NCI-H1105 (cell line): ENCODE data around the gene GLCCI1.

ENCODE experiments used
- DNase-seq: peaks from one replicate; lab custom pipeline; 2025; lab: John Stamatoyannopoulos, UW

Gene GLCCI1

DNA sequence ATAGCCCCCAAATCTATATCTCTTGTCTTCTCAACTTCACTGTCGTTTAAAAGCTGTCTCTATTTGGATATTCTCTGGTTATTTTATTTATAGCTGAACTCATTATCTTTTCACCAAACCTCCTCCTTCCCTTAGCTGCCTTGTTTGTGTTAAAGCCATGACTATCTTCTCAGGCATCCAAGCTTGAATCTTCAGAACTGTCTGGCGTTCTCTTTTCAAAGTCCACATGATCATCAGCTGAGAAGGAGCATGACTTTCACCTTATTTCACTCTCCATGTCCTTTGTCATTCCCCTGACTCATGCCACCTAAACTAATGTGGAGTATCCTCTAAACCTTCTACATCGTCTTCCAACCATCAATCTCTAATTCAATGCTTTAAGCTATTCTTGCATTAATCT, 5.7 kb upstream of the GLCCI1 start:
- no peak for DNase-seq

DNA sequence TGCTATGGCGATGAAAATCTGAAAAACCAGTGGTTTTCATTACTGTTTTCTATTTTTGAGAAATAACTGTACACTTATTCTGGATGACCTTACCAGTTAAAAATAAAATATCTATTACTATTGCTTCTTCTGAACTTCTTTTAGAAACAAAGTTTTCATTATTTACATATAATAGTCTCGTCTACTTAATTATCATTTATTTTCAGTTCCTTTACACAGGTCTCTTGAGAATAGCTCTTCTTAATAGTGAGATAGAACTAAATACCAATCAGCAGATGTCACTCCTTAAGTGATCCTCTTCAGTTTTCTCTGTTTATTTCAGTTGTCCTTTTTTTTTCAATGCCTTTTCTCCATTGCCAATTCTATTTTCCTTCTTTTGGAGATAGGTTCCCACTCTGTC, 4.3 kb upstream of the GLCCI1 start:
- DNase-seq = no peak

DNA sequence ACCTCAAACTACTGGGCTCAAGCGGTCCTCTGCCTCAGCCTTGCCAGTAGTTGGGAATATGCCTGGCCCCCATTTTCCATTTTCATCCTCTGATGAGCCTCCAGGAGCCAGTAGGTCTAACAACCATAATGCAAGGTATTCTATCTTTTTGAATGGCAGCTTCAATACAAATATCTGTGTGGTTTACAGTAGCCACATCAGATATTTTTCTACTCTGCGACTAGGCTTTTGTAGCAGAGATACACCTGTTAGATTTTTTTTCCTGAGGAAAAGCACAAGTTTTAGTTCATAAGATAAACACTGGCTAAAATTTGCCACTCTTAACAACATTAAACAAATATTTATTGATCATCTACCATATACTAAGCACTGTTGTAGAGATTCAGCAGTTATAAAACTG, 3.9 kb upstream of the GLCCI1 start:
- no peak for DNase-seq

- DNase-seq = no peak
Observed at GRCh38 chr7:7965301-7965700, 3.3 kb upstream of the GLCCI1 start.

DNA sequence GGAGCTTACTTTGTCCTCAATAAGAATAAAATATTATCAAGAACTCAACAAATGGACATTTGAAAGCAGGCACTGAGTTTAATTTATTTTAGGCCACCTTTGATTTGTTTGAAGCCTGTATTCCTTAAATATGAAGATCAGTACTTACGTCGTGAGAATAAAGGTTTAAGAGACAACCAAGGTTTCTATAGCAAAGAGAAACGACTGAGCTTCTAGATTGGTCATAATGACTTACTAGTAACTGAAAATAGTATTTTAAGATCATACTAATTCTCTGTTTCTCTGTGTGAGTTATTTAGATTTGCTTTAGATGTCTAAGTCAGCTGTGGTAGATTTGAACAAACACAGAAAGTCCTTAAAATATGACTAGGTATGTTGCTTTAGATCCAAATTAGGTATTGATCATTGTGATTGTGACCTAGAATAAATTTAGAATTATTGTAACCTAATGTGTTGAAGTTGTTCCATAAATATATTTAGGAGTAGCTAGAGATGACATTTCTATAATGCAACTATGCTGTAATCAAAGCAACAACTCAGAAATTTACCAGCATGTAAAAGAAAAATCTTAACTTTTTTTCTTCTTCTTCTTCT, 2.4 kb upstream of the GLCCI1 start:
- no peak for DNase-seq

- no peak for DNase-seq
Observed at GRCh38 chr7:7967886-7968543, 581 bp upstream of the GLCCI1 start.

DNA sequence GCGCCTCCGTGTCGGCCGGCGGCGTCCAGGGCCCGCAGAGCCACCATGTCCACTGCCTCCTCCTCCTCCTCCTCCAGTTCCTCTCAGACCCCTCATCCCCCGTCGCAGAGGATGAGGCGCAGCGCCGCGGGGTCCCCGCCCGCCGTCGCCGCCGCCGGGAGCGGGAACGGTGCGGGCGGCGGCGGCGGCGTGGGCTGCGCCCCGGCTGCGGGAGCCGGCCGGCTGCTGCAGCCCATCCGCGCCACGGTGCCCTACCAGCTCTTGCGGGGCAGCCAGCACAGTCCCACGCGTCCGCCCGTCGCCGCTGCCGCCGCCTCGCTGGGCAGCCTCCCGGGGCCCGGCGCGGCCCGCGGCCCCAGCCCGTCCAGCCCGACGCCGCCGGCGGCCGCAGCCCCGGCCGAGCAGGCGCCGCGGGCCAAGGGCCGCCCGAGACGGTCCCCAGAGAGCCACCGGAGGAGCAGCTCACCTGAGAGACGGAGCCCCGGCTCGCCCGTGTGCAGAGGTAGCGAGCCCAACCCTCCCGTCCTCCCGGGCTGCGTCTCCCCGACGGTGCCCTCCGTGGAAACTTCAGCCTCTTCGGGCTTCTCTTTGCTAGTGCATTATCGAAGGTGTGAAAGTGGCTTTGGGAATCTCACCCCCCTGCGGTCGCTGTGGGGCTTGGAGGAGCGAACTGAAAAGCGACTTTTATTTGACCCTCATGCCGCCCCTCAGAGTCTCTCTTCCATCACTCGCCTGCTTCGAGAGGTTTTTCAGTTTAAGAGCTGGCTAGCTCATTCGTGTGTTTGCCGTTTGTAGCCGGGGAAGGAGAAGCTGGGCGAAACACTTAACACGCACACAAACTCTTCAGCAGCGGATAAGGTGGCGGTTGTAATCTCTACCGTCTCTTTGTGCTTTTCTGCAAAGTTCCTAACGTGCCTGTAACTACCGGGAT, 975 bp downstream of the GLCCI1 start:
- peak; percentile 46 for DNase-seq

GRCh38 chr7:7970237-7970530, 1.6 kb downstream of the GLCCI1 start:
- peak; percentile 47 for DNase-seq

- peak; percentile 23 for DNase-seq
Observed at GRCh38 chr7:7970531-7971307, 2.1 kb downstream of the GLCCI1 start.

DNA sequence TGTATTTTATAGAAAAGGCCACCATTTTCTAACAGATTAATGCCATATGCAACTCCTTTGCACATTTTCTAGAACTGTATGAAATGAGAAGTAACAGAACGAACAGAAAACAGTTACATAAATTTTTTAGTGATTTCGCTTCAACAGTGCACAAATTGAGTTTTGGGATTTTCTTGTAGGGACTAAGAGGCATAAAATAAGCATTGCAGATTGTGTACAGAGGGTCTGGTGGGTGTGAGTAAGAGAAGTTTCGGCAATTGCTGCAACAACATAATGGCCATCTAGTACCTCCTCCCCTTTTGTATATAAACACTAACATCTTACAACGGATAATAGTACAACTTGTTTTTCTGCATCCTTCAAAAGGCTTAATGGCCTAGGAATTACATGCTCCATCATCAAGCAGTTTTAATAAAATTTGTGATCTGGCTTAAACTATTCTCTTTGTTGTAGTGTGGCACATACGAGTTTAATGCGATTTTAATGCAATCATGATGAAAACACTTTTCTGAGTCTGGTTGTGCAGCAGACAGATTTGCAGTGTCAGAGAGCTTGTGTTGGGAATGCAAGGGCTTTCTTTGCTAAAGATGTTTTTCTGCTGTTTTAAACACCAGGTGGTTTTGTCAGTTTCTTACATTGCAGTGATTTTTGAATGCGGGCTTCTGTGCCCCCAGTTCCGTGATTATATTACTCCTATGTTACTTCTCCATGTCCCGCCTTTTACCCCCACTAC, 2.9 kb downstream of the GLCCI1 start:
- DNase-seq = no peak

- DNase-seq = peak; percentile 19
Observed at GRCh38 chr7:7972128-7972527, 3.5 kb downstream of the GLCCI1 start.

- DNase-seq = no peak
Observed at GRCh38 chr7:7972922-7973594, 4.5 kb downstream of the GLCCI1 start.

DNA sequence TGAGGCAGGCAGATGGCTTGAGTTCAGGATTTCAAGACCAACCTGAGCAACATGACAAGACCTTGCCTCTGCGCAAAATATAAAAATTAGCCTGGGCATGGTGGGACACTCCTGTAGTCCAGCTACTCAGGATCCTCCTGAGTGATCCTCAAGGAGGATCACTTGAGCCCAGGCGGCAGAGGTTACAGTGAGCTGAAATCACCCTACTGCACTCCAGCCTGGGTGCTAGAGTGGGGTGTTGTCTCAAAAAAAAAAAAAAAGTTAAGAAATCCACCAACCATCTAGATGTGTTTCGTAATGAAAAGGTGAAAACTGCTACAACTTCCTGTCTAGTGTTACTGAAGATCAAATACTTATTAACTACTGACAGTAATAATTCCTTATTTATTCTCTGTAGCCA, 8.1 kb downstream of the GLCCI1 start:
- no peak for DNase-seq

DNA sequence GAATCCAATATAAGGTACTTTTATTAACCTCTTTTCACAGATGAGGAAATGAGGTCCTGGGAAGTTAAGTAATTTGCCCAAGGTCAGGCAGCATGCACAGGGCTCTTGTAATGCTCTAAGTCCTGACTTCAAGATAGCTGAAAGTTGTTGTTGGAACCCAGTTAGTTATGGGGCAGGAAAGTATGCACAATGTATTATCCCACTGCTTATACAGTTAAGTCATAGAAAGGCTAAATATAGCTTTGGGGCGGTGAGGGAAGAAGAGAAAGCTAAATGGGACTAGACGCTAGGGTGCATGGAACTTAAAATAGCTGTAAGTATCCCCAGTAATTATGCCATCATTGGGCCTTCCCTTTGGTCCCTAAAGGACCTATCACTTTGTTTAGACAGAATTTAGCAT, 9.2 kb downstream of the GLCCI1 start:
- DNase-seq = no peak

DNA sequence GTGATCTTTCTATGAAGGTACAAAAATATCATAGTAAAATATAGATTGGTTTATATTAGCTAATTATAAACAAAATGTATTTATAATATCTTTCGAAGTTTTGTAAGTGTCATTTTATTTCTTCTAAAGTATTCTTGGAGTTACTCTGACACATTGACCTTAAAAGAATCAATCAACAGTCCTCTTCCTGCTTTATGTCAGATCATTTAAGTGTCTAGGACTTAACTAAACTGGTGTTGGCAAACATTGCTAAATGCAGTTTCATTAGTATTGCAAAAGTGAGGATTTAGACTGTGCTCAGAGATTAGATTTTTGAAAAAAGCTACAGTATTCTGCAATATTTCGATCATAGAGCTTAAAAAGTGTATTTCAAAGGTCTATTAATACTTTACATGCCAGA, 10.3 kb downstream of the GLCCI1 start:
- DNase-seq = no peak

DNA sequence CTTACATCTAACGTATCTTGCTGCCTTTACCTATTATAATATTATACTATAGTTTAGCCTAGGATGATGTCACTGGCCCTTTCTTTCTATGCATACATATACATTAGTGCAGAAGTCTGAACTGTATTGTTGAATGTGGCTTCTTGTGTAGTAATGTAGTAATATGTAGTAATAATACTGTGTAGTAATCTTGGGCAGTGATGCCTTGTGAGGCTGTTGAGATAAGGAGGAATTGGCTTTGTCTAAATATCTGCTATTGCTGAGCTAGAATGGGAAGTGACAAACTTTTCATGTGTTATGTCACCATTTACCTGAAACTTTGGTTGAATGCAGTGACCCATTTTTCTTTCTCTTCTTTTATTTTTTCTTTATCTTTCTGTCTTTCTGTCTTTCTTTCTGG, 11.0 kb downstream of the GLCCI1 start:
- DNase-seq = no peak

DNA sequence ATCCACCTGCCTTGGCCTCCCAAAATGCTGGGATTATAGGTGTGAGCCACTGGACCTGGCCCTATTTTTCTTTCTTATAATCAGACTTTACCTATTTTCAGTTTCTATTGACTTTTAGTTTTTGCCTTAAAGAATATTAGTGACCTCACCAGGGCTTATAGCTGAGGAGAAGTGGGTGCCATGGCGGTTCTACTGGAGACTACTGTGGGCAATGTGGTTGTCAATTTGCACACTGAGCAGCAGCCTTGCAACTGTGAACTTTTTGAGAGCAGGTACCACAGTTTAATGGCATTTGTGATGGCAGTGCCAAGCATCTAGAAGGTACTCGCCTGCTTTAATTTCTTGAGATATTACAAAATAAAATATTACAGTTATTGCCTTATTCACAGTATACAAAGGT, 11.5 kb downstream of the GLCCI1 start:
- no peak for DNase-seq

DNA sequence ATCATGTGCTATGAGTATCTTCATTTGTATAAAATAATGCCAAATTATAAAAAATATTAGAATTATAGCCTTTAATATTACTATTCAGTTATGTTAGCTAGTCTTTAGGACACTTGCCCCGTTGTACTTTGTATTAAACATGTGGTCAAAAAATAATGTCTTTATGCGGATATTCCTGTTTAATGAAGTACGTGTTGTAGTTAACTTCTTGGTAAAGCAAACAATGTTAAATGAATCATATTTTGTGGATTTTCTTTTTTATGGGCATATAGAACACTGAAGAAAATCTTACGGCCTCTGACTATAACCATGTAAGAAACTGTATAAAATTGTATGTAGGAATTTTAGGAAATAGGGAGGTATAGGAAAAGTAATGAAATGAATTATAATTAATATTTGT, 14.3 kb downstream of the GLCCI1 start:
- no peak for DNase-seq

- no peak for DNase-seq
Observed at GRCh38 chr7:7984424-7984823, 15.8 kb downstream of the GLCCI1 start.

DNA sequence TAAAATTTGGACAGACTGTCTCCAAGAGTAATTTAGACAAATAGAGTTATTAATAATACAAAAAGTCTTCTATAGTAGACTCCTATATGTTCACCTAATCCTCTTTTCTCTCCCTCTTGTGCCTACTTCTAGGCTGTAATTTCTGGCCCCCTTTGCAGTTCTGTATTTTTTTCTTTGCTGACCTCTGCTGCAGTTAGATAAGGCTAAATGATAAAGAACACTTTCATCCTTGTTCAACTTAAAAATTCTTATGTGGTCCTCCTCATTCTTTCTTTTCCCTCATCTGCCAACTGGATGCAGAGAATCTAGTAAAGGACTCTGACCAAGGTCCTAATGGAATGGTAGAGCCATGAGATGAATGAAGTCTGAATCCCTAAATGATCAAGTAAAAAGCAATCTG, 20.1 kb downstream of the GLCCI1 start:
- DNase-seq = no peak

DNA sequence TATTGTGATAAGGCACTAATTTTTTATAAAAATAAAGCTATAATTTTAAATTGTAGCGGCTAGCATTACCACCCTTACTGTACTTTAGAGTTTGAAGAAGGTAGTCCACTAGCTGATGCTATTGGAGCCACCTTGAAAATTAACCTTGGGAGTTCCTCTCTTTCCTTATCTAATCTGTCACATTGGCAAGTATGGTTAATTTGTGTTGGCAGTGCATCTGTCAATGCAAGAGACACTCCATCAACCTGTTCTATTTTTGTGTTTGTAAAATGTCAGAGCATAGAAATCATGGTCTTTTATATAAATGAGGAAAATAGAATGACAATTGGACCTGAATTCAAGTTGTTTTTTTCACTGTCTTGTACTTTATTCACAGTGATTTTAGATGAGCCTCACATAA, 20.5 kb downstream of the GLCCI1 start:
- no peak for DNase-seq
